Activated CD4-positive, alpha-beta memory T cell treated with anti-CD3 and anti-CD28 coated beads for 36 hours (primary cell): Measurements from ENCODE around the gene CAMKK1. TPM values are rescaled to one million over a fixed set of nuclear protein-coding genes. Genes with fewer than 3 reads are reported as not detected.

Experiments used
- CTCF ChIA-PET: fragments of 350-600 bp; sonication (Branson Sonifier 250); formaldehyde crosslinking; loops from one replicate; lab custom pipeline; 2021; ENCODE audit warnings: antibody characterized with exemption, inconsistent platforms; lab: Charles Lee
- POLR2A ChIA-PET: fragments of 350-600 bp; sonication (Branson Sonifier 250); formaldehyde crosslinking; loops from one replicate; lab custom pipeline; 2021; ENCODE audit warnings: antibody characterized with exemption; lab: Charles Lee
- DNase-seq: peaks from one replicate; pipeline ENCODE4 v3.0.0-alpha.2; 2020
- H3K27ac Mint-ChIP-seq: one replicate; pipeline ENCODE4 v1.8.0; 2021; ENCODE audit warnings: mixed read lengths
- H3K27me3 Mint-ChIP-seq: one replicate; pipeline ENCODE4 v1.8.0; 2021; ENCODE audit warnings: mixed read lengths
- H3K36me3 Mint-ChIP-seq: one replicate; pipeline ENCODE4 v1.8.0; 2021; ENCODE audit warnings: mixed read lengths
- H3K4me1 Mint-ChIP-seq: one replicate; pipeline ENCODE4 v1.8.0; 2021; ENCODE audit warnings: low read depth, mixed read lengths
- H3K4me3 Mint-ChIP-seq: one replicate; pipeline ENCODE4 v1.8.0; 2021; ENCODE audit warnings: mild to moderate bottlenecking, mixed read lengths
- H3K9me3 Mint-ChIP-seq: one replicate; pipeline ENCODE4 v1.8.0; 2021; ENCODE audit warnings: mixed read lengths
- intact Hi-C: fragments of 100-400 bp; cut with micrococcal nuclease; formaldehyde crosslinking; loops from one replicate; pipeline ENCODE4 v1.15.1; 2023
- total RNA-seq, 2 experiments: library from RNA; stranded (reverse); gene quantifications; one replicate each; pipeline ENCODE4 v1.2.3, GENCODE V29; 2021

Gene CAMKK1
- total RNA-seq, 2 experiments from 2014 or later, result 3.3 to 3.9 TPM

GRCh38 chr17:3925684-3926485 lies 33.0 kb upstream of the CAMKK1 start:
- POLR2A ChIA-PET, result no interaction called here
- intact Hi-C loops, result no loop called here
- Mint-ChIP-seq H3K4me1 (no peaks in the 10 kb centered on the region), H3K27ac (no peak overlapping the region), H3K36me3 (peaks cover 8% of the 10 kb centered on the region), H3K4me3 (no peak overlapping the region), H3K9me3 (no peaks in the 10 kb centered on the region), H3K27me3 (no peaks in the 10 kb centered on the region)
- CTCF ChIA-PET, result interaction anchor here (0.9 kb wide), 1 partner anchor 188 kb away, joined by 3 read pairs; no protein-coding TSS in a partner anchor
- DNase-seq, result no peak

GRCh38 chr17:3924512-3925350 lies 31.9 kb upstream of the CAMKK1 start:
- no peak overlapping the region for H3K4me3 Mint-ChIP-seq
- intact Hi-C loops, result no loop called here
- no peaks in the 10 kb centered on the region for H3K27me3 Mint-ChIP-seq
- no peaks in the 10 kb centered on the region for H3K9me3 Mint-ChIP-seq
- DNase-seq, result no peak
- H3K36me3 Mint-ChIP-seq, result peaks cover 6% of the 10 kb centered on the region
- CTCF ChIA-PET, result interaction anchor here (0.9 kb wide), 2 partner anchors 11 to 187 kb away, joined by 3 read pairs; no protein-coding TSS in a partner anchor
- H3K4me1 Mint-ChIP-seq, result no peaks in the 10 kb centered on the region
- no peak overlapping the region for H3K27ac Mint-ChIP-seq
- POLR2A ChIA-PET, result interaction anchor here (0.9 kb wide), 1 partner anchor 9 kb away, joined by 4 read pairs; the partner anchor contains the start of gene P2RX1

GRCh38 chr17:3923466-3924190 lies 30.8 kb upstream of the CAMKK1 start:
- DNase-seq, result no peak
- Mint-ChIP-seq H3K36me3 (peaks cover 6% of the 10 kb centered on the region), H3K4me3 (no peak overlapping the region), H3K27me3 (no peaks in the 10 kb centered on the region), H3K27ac (no peak overlapping the region), H3K4me1 (no peaks in the 10 kb centered on the region), H3K9me3 (no peaks in the 10 kb centered on the region)
- CTCF ChIA-PET, result interaction anchor here (1.8 kb wide), 1 partner anchor 9 kb away, joined by 10 read pairs; no protein-coding TSS in a partner anchor
- intact Hi-C loops, result no loop called here
- POLR2A ChIA-PET, result no interaction called here

- ChIA-PET CTCF (interaction anchor here (1.8 kb wide), 1 partner anchor 9 kb away, joined by 10 read pairs; no protein-coding TSS in a partner anchor), POLR2A (no interaction called here)
- Mint-ChIP-seq H3K36me3 (peaks cover 6% of the 10 kb centered on the region), H3K4me3 (no peak overlapping the region), H3K27me3 (no peaks in the 10 kb centered on the region), H3K4me1 (no peaks in the 10 kb centered on the region), H3K9me3 (no peaks in the 10 kb centered on the region), H3K27ac (no peak overlapping the region)
- no peak for DNase-seq
- intact Hi-C loops, result no loop called here
Observed at GRCh38 chr17:3922765-3923164, 29.9 kb upstream of the CAMKK1 start.

DNA sequence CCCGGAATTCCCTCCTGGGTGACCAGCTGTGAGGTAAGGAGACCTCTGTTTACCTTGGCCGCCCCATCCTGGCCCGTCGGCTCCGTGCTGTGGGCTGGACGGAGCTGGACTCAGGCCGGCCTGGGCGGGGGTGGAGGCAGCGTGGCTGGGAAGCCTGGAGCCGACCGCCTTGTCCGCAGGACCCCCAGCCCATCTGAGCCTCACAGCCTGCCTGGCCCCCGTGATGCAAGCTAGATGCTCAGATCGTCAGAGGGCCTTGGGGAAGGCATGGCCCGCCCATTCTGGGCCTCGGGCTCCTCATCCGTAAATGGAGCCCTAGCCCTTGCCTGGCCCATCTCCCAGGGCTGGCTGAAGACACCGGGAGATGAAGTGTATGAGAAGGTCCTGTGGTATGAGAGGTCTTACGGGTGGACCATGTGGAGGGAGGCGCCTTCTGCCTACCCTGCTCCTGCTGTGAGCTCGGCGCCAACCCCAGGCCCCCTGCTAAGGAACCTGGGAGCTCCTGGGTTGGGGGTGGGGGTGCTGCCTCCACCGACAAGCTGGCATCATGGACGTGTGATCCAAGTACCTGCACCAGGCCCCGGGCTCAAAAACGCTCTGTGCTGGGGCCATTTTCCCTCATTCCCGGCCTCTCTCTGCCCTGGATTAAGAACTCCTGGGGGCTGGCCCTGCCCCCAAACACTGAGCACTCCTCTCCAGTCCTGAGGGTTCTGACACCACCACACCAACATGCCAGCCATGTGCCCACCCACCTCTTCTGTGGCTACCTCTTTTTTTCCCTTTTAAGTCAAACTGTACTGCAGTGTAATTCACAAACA lies 28.9 kb upstream of the CAMKK1 start:
- Mint-ChIP-seq H3K4me3 (no peak overlapping the region), H3K27ac (no peak overlapping the region), H3K27me3 (no peaks in the 10 kb centered on the region), H3K4me1 (peaks cover 5% of the 10 kb centered on the region), H3K9me3 (no peaks in the 10 kb centered on the region), H3K36me3 (peaks cover 6% of the 10 kb centered on the region)
- DNase-seq, result no peak
- intact Hi-C loops, result no loop called here
- ChIA-PET POLR2A (no interaction called here), CTCF (no interaction called here)

GRCh38 chr17:3921006-3921405 lies 28.2 kb upstream of the CAMKK1 start:
- POLR2A ChIA-PET, result interaction anchor here (0.8 kb wide), 1 partner anchor 10 kb away, joined by 3 read pairs; no protein-coding TSS in a partner anchor
- Mint-ChIP-seq H3K4me1 (peaks cover 12% of the 10 kb centered on the region), H3K9me3 (no peaks in the 10 kb centered on the region), H3K36me3 (peaks cover 6% of the 10 kb centered on the region), H3K27ac (no peak overlapping the region), H3K27me3 (no peaks in the 10 kb centered on the region), H3K4me3 (no peak overlapping the region)
- DNase-seq, result no peak
- CTCF ChIA-PET, result interaction anchor here (0.6 kb wide), 1 partner anchor 8 kb away, joined by 3 read pairs; no protein-coding TSS in a partner anchor
- intact Hi-C loops, result no loop called here

- H3K27ac Mint-ChIP-seq, result no peak overlapping the region
- ChIA-PET CTCF (no interaction called here), POLR2A (no interaction called here)
- intact Hi-C loops, result loop anchor here (10.0 kb wide), 1 partner anchor 226 kb away; the partner anchor contains the start of genes CYB5D2 and ZZEF1
- no peaks in the 10 kb centered on the region for H3K9me3 Mint-ChIP-seq
- DNase-seq, result no peak
- no peak overlapping the region for H3K4me3 Mint-ChIP-seq
- H3K36me3 Mint-ChIP-seq, result peaks cover 1% of the 10 kb centered on the region
- peaks cover 16% of the 10 kb centered on the region for H3K4me1 Mint-ChIP-seq
- no peaks in the 10 kb centered on the region for H3K27me3 Mint-ChIP-seq
Observed at GRCh38 chr17:3919123-3919624, 26.3 kb upstream of the CAMKK1 start.

- H3K27me3 Mint-ChIP-seq, result no peaks in the 10 kb centered on the region
- peaks cover 23% of the 10 kb centered on the region for H3K4me1 Mint-ChIP-seq
- intact Hi-C loops, result loop anchor here (10.0 kb wide), 1 partner anchor 226 kb away; the partner anchor contains the start of genes CYB5D2 and ZZEF1
- H3K4me3 Mint-ChIP-seq, result no peak overlapping the region
- H3K9me3 Mint-ChIP-seq, result no peaks in the 10 kb centered on the region
- ChIA-PET CTCF (no interaction called here), POLR2A (no interaction called here)
- H3K27ac Mint-ChIP-seq, result no peak overlapping the region
- H3K36me3 Mint-ChIP-seq, result no peaks in the 10 kb centered on the region
- DNase-seq, result no peak
Observed at GRCh38 chr17:3918372-3919122, 25.7 kb upstream of the CAMKK1 start.

DNA sequence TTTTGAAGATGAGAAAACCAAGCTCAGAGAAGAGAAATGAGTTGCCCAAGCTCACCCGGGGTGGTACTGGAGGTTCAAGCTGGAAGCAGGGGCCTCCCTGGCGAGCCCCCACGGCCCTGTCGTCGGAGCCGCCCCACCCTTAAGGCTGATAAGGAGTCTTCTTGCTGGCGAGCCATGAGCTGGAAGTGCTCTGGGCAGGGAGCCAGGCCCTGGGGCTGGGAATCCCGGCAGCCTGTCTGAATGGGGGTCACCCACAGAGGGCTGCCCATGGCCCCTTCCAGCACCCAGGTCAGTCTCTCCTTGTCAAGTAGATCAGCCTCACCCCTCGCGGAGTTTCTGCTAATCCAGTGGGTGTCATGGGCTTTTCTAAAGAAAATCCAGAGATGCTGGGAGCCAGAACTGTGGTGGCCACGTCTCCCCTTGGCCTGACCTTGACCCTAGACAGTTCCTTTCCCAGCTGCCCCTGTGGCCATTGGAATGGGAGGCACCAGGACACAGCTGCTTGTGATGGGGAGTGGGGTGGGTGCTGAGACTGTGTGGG lies 24.6 kb upstream of the CAMKK1 start:
- Mint-ChIP-seq H3K27ac (no peak overlapping the region), H3K9me3 (no peaks in the 10 kb centered on the region), H3K36me3 (no peaks in the 10 kb centered on the region), H3K4me1 (peaks cover 24% of the 10 kb centered on the region), H3K27me3 (no peaks in the 10 kb centered on the region), H3K4me3 (no peak overlapping the region)
- intact Hi-C loops, result loop anchor here (10.0 kb wide), 1 partner anchor 227 kb away; the partner anchor contains the start of genes CYB5D2 and ZZEF1
- ChIA-PET POLR2A (no interaction called here), CTCF (interaction anchor here (1.4 to 4.8 kb wide), 3 partner anchors 62 to 180 kb away, joined by 3 to 91 read pairs (median 4); no protein-coding TSS in a partner anchor)
- no peak for DNase-seq

- Mint-ChIP-seq H3K36me3 (no peaks in the 10 kb centered on the region), H3K27ac (no peak overlapping the region), H3K4me3 (no peak overlapping the region), H3K9me3 (no peaks in the 10 kb centered on the region), H3K4me1 (peaks cover 24% of the 10 kb centered on the region), H3K27me3 (no peaks in the 10 kb centered on the region)
- intact Hi-C loops, result loop anchor here (10.0 kb wide), 1 partner anchor 228 kb away; the partner anchor contains the start of genes CYB5D2 and ZZEF1
- ChIA-PET POLR2A (no interaction called here), CTCF (interaction anchor here (0.9 to 4.8 kb wide), 5 partner anchors 62 to 179 kb away, joined by 3 to 91 read pairs (median 3); no protein-coding TSS in a partner anchor)
- DNase-seq, result no peak
Observed at GRCh38 chr17:3916825-3917224, 24.0 kb upstream of the CAMKK1 start.
